ENCODE results near the gene CHRNA9.

Gene CHRNA9

GRCh38 chr4:40334591-40335524 is at the start of gene CHRNA9:
CHRNA9 (plus strand) TSS chr4:40335333; CDS start chr4:40335468, 135 bp downstream.
- no peaks in the 10 kb centered on the region for H3K36me3 ChIP-seq (replicated peaks; ENCODE audit: insufficient read depth, low read length)
- H3K4me3 ChIP-seq (ENCODE audit: low read length), result no peak within 1 kb of the TSS
- no peak for DNase-seq
- H3K9ac ChIP-seq (ENCODE audit: low read length), result no peak within 1 kb of the TSS
- H3K9me2 ChIP-seq (replicated peaks; ENCODE audit: insufficient read depth, low read length), result no peaks in the 10 kb centered on the region
- no peaks in the 10 kb centered on the region for H3K4me1 ChIP-seq (ENCODE audit: low read length)
- H3K4me2 ChIP-seq (ENCODE audit: low read depth, low read length), result no peak within 1 kb of the TSS
- H3K9me3 ChIP-seq (replicated peaks; ENCODE audit: insufficient read depth, low read length), result no peaks in the 10 kb centered on the region
- TF ChIP-seq EZH2 (optimal IDR thresholded peaks at IDR 0.05; ENCODE audit: low read depth, low read length), result no peak
- TF ChIP-seq EZH2phosphoT487 (IDR thresholded peaks at IDR 0.05; ENCODE audit: low read length), result no peak
- TF ChIP-seq CTCF (IDR thresholded peaks at IDR 0.05; ENCODE audit: low read length), result no peak
- no peaks in the 10 kb centered on the region for H3K27me3 ChIP-seq (replicated peaks; ENCODE audit: insufficient read depth, low read length)
- H3K27ac ChIP-seq (ENCODE audit: low read length), result no peak within 1 kb of the TSS
- H3K79me2 ChIP-seq (ENCODE audit: low read length), result no peaks in the 10 kb centered on the region
- H3F3A ChIP-seq (ENCODE audit: insufficient read depth, low read length), result no peaks in the 10 kb centered on the region
- no peaks in the 10 kb centered on the region for H4K20me1 ChIP-seq (ENCODE audit: insufficient read depth, low read length)
- no peak within 1 kb of the TSS for H2AFZ ChIP-seq (ENCODE audit: low read length)

GRCh38 chr4:40285692-40286091 is 49.4 kb upstream of the CHRNA9 start:
- H3K4me3 ChIP-seq (ENCODE audit: low read length), result no peak overlapping the region
- no peaks in the 10 kb centered on the region for H3K9me3 ChIP-seq (replicated peaks; ENCODE audit: insufficient read depth, low read length)
- H3K27ac ChIP-seq (ENCODE audit: low read length), result no peak overlapping the region
- no peaks in the 10 kb centered on the region for H3K79me2 ChIP-seq (ENCODE audit: low read length)
- H3K4me2 ChIP-seq (ENCODE audit: low read depth, low read length), result no peak overlapping the region
- no peaks in the 10 kb centered on the region for H3K9me2 ChIP-seq (replicated peaks; ENCODE audit: insufficient read depth, low read length)
- TF ChIP-seq CTCF (IDR thresholded peaks at IDR 0.05; ENCODE audit: low read length) (no peak), EZH2phosphoT487 (IDR thresholded peaks at IDR 0.05; ENCODE audit: low read length) (no peak), EZH2 (optimal IDR thresholded peaks at IDR 0.05; ENCODE audit: low read depth, low read length) (no peak)
- peaks cover 4% of the 10 kb centered on the region; the same call in 1 of the 2 replicates for H3F3A ChIP-seq (ENCODE audit: insufficient read depth, low read length)
- no peak overlapping the region for H2AFZ ChIP-seq (ENCODE audit: low read length)
- H3K27me3 ChIP-seq (replicated peaks; ENCODE audit: insufficient read depth, low read length), result no peaks in the 10 kb centered on the region
- no peak for DNase-seq
- H4K20me1 ChIP-seq (ENCODE audit: insufficient read depth, low read length), result no peaks in the 10 kb centered on the region
- peaks cover 13% of the 10 kb centered on the region for H3K4me1 ChIP-seq (ENCODE audit: low read length)
- no peaks in the 10 kb centered on the region for H3K36me3 ChIP-seq (replicated peaks; ENCODE audit: insufficient read depth, low read length)
- no peak overlapping the region for H3K9ac ChIP-seq (ENCODE audit: low read length)

- Histone ChIP-seq H3K9me2 (replicated peaks; ENCODE audit: insufficient read depth, low read length) (no peaks in the 10 kb centered on the region), H3K4me2 (ENCODE audit: low read depth, low read length) (no peak overlapping the region), H4K20me1 (ENCODE audit: insufficient read depth, low read length) (no peaks in the 10 kb centered on the region), H3F3A (ENCODE audit: insufficient read depth, low read length) (peaks cover 4% of the 10 kb centered on the region; the same call in 1 of the 2 replicates), H3K27ac (ENCODE audit: low read length) (no peak overlapping the region), H3K79me2 (ENCODE audit: low read length) (no peaks in the 10 kb centered on the region), H3K4me1 (ENCODE audit: low read length) (peaks cover 19% of the 10 kb centered on the region), H3K36me3 (replicated peaks; ENCODE audit: insufficient read depth, low read length) (no peaks in the 10 kb centered on the region), H3K9me3 (replicated peaks; ENCODE audit: insufficient read depth, low read length) (no peaks in the 10 kb centered on the region), H3K9ac (ENCODE audit: low read length) (no peak overlapping the region), H3K4me3 (ENCODE audit: low read length) (no peak overlapping the region), H3K27me3 (replicated peaks; ENCODE audit: insufficient read depth, low read length) (no peaks in the 10 kb centered on the region), H2AFZ (ENCODE audit: low read length) (no peak overlapping the region)
- no peak for TF ChIP-seq CTCF (IDR thresholded peaks at IDR 0.05; ENCODE audit: low read length)
- TF ChIP-seq EZH2phosphoT487 (IDR thresholded peaks at IDR 0.05; ENCODE audit: low read length), result no peak
- TF ChIP-seq EZH2 (optimal IDR thresholded peaks at IDR 0.05; ENCODE audit: low read depth, low read length), result no peak
- DNase-seq, result no peak
These were observed 46.6 kb upstream of the CHRNA9 start for GRCh38 chr4:40288566-40288965.

Measured in MM.1S (cell line).